ENCODE results near the gene ATP7B.

DNA sequence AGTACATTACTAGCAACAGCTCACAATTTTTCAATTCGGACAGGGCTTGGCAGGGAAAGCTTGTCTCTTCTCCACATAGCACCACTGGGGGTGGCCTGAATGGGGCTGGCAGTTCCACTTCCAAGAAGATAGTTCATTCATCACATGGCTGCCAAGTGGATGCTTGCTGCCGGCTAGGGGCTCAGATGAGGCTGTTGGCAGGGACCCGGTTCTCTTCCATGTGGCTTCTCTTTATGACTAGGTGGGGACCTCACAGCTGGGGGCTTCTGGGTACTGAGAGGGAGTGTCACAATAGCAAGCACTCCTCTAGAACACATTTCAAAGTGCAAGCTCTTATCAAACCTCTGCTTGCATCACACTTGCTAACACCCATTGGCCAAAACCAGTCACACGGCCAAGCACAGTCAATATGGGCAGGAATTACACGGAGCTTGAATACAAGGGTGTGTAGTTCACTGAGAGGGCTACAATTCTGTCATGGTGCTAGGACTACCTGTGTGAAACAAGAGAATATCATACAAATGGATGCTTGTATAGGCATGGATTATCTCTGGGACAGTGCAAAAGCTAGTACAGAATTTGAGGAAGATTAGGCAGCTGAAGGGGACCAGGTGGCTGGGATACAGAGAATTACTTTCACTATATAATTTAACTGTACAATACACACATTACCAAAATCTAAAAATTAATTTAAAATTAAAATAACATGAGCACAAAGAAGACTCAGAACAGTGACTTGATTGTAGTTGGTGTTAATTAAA is 32.3 kb downstream of the ATP7B start:
- TF ChIP-seq CTCF (conservative IDR thresholded peaks at IDR 0.05; ENCODE audit: low read depth in 2 of 2) = no peak
- no peak for TF ChIP-seq POLR2AphosphoS5 (IDR thresholded peaks at IDR 0.05; ENCODE audit: low read depth)
